K562 (cell line): ENCODE results near the gene GHR.

Source experiments
- ADNP ChIP-seq: fragments of 200-800 bp; sonication (Bioruptor generic); IDR thresholded peaks from 2 replicates; pipeline ENCODE4 v1.6.1; 2016; ENCODE audit warnings: missing genetic modification characterization, missing compliant biosample characterization
- HDAC3 ChIP-seq: fragments of 450-650 bp; IDR thresholded peaks from 2 replicates; pipeline ENCODE4 v1.6.1; 2018; ENCODE audit warnings: borderline replicate concordance, mild to moderate bottlenecking, moderate library complexity; ENCODE audit not compliant: partially characterized antibody
- HIVEP1 ChIP-seq: fragments of 250-450 bp; sonication (Bioruptor Pico); IDR thresholded peaks from 2 replicates; pipeline ENCODE4 v1.4.0; 2020; ENCODE audit warnings: mild to moderate bottlenecking
- NR2C2 ChIP-seq, 2 experiments: fragments of 200-800 bp in 1 of 2; sonication (Bioruptor generic) in 1 of 2; sonication (generic) in 1 of 2; formaldehyde crosslinking in 1 of 2; IDR thresholded peaks; 2 replicates each; pipeline versions ENCODE4 v1.6.1 to v1.8.0; 2016 to 2022; ENCODE audit warnings: mild to moderate bottlenecking in 1 of 2, missing compliant biosample characterization in 1 of 2, missing genetic modification characterization in 1 of 2, missing genetic modification reagents in 1 of 2
- NR4A1 ChIP-seq, 2 experiments: fragments of 250-450 bp in 1 of 2; fragments of 450-650 bp in 1 of 2; sonication (Bioruptor Pico) in 1 of 2; IDR thresholded peaks; 2 replicates each; pipeline versions ENCODE4 v1.4.0 to v1.6.1; 2016 to 2020; ENCODE audit warnings: mild to moderate bottlenecking in 2 of 2, missing compliant biosample characterization in 1 of 2, missing genetic modification characterization in 1 of 2, moderate library complexity in 1 of 2
- POLR2AphosphoS5 ChIP-seq: IDR thresholded peaks from 2 replicates; pipeline ENCODE4 v1.6.1; 2011; ENCODE audit warnings: mild to moderate bottlenecking, low read depth, low read length, moderate library complexity; ENCODE audit not compliant: control insufficient read depth, insufficient read depth
- ZNF766 ChIP-seq: fragments of 200-800 bp; sonication (Bioruptor generic); conservative IDR thresholded peaks from 2 replicates; pipeline ENCODE4 v1.6.1; 2016; ENCODE audit warnings: missing genetic modification characterization, missing compliant biosample characterization
- TF ChIP-seq, protein P1 (sequence below), 3 experiments: IDR thresholded peaks in 2 of 3; conservative IDR thresholded peaks in 1 of 3; 2 replicates each; pipeline ENCODE4 v1.5.1; 2011 to 2012; ENCODE audit warnings: low read length in 3 of 3, mild to moderate bottlenecking in 3 of 3, control low read depth in 2 of 3, improper control_type of control experiment in 1 of 3, inconsistent platforms in 1 of 3, low read depth in 1 of 3, mixed read lengths in 1 of 3, moderate library complexity in 1 of 3; ENCODE audit not compliant: insufficient read depth in 2 of 3

DNA sequence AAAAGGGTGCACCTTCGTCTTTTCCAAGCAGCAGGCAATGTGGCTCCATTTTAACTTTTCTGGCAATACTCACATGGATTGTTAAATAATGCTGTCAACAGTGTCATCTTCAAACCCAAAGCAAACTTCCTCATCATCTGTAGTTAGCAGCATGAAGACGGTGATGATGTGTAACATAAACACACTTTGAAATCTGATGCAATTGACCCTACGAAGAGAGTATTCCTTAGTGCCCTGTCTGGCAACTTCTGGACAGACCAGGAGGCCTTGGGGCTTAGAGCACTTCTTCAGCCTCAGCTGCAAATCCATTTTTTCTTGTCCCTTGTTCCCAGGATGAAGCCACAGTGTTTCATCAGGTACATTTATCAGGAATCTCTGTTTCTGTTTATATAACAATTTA lies 149.1 kb downstream of the GHR start:
- TF ChIP-seq, protein P1, sequence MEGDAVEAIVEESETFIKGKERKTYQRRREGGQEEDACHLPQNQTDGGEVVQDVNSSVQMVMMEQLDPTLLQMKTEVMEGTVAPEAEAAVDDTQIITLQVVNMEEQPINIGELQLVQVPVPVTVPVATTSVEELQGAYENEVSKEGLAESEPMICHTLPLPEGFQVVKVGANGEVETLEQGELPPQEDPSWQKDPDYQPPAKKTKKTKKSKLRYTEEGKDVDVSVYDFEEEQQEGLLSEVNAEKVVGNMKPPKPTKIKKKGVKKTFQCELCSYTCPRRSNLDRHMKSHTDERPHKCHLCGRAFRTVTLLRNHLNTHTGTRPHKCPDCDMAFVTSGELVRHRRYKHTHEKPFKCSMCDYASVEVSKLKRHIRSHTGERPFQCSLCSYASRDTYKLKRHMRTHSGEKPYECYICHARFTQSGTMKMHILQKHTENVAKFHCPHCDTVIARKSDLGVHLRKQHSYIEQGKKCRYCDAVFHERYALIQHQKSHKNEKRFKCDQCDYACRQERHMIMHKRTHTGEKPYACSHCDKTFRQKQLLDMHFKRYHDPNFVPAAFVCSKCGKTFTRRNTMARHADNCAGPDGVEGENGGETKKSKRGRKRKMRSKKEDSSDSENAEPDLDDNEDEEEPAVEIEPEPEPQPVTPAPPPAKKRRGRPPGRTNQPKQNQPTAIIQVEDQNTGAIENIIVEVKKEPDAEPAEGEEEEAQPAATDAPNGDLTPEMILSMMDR (IDR thresholded peaks at IDR 0.05 in 2 of 3, conservative IDR thresholded peaks at IDR 0.05 in 1 of 3; ENCODE audit: insufficient read depth in 2 of 3, low read depth in 1 of 3, low read length in 3 of 3), result no peak
- TF ChIP-seq NR2C2 (CRISPR knock-in tag; IDR thresholded peaks at IDR 0.05) (no peak), NR2C2 (tag; IDR thresholded peaks at IDR 0.05) (no peak), NR4A1 (CRISPR knock-in tag; IDR thresholded peaks at IDR 0.05) (no peak), NR4A1 (tag; IDR thresholded peaks at IDR 0.05) (no peak), HIVEP1 (CRISPR knock-in tag) (no peak), ZNF766 (CRISPR knock-in tag) (no peak), ADNP (tag) (no peak), HDAC3 (no peak), POLR2AphosphoS5 (no peak)
